GM15510 (cell line): Measurements from ENCODE around the gene ERFL.

Experiments
- POLR2A ChIP-seq: IDR thresholded peaks from 3 replicates; pipeline ENCODE4 v1.6.1; 2011; ENCODE audit warnings: borderline replicate concordance; ENCODE audit not compliant: insufficient read length; ENCODE audit errors: extremely low read depth

Gene ERFL

DNA sequence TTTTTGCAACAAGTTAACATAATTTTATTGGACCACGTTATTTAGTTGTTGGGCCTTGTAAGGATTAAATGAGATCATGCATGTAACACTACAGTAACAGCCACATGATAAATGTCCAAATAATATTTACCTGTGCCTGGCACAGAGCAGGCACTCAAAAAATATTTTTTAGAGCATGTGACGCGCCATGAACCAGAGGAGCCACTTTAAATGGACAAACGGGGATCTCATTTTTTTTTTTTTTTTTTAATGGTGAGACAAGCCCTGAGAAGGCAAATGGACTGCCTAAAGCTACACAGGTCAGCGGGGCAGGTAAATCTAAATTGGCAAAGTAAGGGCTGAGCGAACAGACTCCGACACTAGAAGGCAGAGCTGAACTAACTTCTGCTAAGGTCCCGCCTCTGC is 69.0 kb downstream of the ERFL start:
- no peak for TF ChIP-seq POLR2A
